Measurements from ENCODE around the gene PTCD2. TPM values are rescaled to one million over a fixed set of nuclear protein-coding genes. Genes with fewer than 3 reads are reported as not detected.

The PTCD2 gene
- total RNA-seq, 1 donor from 2014 or later = 2.6 TPM

DNA sequence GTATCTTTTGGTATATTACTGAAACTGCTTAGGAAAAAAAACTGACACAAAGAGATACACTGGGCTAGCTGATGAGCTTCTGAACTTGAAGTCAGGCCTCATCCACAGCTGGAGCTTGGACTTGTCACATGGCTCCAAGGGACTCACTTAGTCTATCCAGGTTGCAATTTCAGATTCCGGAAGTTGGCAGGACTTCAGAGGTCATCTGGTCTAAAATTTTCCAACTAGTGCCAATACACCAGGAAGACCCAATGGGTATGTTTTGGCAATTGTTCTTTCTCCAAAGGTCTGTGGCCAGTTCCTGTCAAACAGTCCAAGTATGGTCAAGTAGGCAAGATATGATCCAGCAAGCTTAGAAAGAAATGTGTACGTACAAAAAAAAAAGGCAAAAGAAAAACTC lies 36.8 kb upstream of the PTCD2 start:
- H3K36me3 ChIP-seq (ENCODE audit: control insufficient read depth in 3 of 3, insufficient read depth in 3 of 3, low read length in 3 of 3) = peaks cover 0 to 2% (median 0%) of the 10 kb centered on the region in 3 donors
- H3K9me3 ChIP-seq (ENCODE audit: control insufficient read depth in 3 of 3, low read length in 3 of 3) = no peaks in the 10 kb centered on the region
- H3K9ac ChIP-seq (ENCODE audit: low read depth in 1 of 3, low read length in 3 of 3) = no peak overlapping the region
- no peaks in the 10 kb centered on the region for H3K27me3 ChIP-seq (ENCODE audit: control insufficient read depth in 3 of 3, insufficient read depth in 3 of 3, low read length in 3 of 3)
- H3K4me1 ChIP-seq (ENCODE audit: control insufficient read depth in 3 of 3, insufficient read depth in 3 of 3, low read length in 3 of 3) = peaks cover 0 to 9% (median 0%) of the 10 kb centered on the region in 3 donors
- no peak overlapping the region for H3K27ac ChIP-seq (ENCODE audit: low read depth, low read length)
- H3K4me3 ChIP-seq (ENCODE audit: low read length in 3 of 3) = no peak overlapping the region

GRCh38 chr5:72284559-72285423 lies 35.4 kb upstream of the PTCD2 start:
- peaks cover 0 to 18% (median 5%) of the 10 kb centered on the region in 3 donors for H3K4me1 ChIP-seq (ENCODE audit: control insufficient read depth in 3 of 3, insufficient read depth in 3 of 3, low read length in 3 of 3)
- H3K27me3 ChIP-seq (ENCODE audit: control insufficient read depth in 3 of 3, insufficient read depth in 3 of 3, low read length in 3 of 3) = no peaks in the 10 kb centered on the region
- H3K9ac ChIP-seq (ENCODE audit: low read depth in 1 of 3, low read length in 3 of 3) = no peak overlapping the region
- H3K9me3 ChIP-seq (ENCODE audit: control insufficient read depth in 3 of 3, low read length in 3 of 3) = no peaks in the 10 kb centered on the region
- H3K36me3 ChIP-seq (ENCODE audit: control insufficient read depth in 3 of 3, insufficient read depth in 3 of 3, low read length in 3 of 3) = peaks cover 0 to 2% (median 0%) of the 10 kb centered on the region in 3 donors
- no peak overlapping the region for H3K27ac ChIP-seq (ENCODE audit: low read depth, low read length)
- no peak overlapping the region for H3K4me3 ChIP-seq (ENCODE audit: low read length in 3 of 3)

DNA sequence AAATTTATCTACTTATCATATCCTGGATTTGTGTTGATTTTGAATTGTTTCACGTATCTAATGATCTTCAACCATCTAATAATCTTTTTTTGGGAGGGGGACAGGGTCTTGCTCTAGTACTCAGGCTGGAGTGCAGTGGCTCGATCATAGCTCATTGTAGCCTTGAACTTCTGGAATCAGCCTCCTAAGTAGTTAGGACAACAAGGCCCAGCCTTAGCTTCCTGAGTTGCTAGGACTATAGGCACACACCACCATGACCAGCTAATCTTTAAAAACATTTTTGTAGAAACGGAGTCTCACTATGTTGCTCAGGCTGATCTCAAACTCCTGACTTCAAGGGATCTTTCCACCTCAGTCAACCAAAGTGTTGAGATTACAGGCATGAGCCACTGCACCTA lies 34.8 kb upstream of the PTCD2 start:
- Histone ChIP-seq H3K4me1 (ENCODE audit: control insufficient read depth in 3 of 3, insufficient read depth in 3 of 3, low read length in 3 of 3) (peaks cover 0 to 18% (median 5%) of the 10 kb centered on the region in 3 donors), H3K9me3 (ENCODE audit: control insufficient read depth in 3 of 3, low read length in 3 of 3) (no peaks in the 10 kb centered on the region), H3K4me3 (ENCODE audit: low read length in 3 of 3) (no peak overlapping the region), H3K27ac (ENCODE audit: low read depth, low read length) (no peak overlapping the region), H3K27me3 (ENCODE audit: control insufficient read depth in 3 of 3, insufficient read depth in 3 of 3, low read length in 3 of 3) (no peaks in the 10 kb centered on the region), H3K9ac (ENCODE audit: low read depth in 1 of 3, low read length in 3 of 3) (no peak overlapping the region), H3K36me3 (ENCODE audit: control insufficient read depth in 3 of 3, insufficient read depth in 3 of 3, low read length in 3 of 3) (peaks cover 0 to 2% (median 0%) of the 10 kb centered on the region in 3 donors)

DNA sequence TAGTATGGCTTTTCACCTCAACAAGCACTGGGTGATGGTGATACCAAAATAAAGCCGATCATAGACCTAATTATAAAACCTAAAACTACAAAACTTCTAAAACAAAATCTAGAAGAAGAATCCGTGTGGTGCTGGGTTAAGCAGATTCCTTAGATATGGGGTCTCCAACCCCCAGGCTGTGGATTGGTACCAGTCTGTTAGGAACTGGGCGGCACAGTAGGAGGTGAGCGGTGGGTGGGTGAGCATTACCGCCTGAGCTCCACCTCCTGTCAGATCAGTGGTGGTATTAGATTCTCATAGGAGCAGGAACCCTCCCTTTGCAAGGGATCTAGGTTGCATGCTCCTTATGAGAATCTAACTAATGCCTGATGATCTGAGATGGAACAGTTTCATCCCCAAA lies 33.4 kb upstream of the PTCD2 start:
- no peaks in the 10 kb centered on the region for H3K9me3 ChIP-seq (ENCODE audit: control insufficient read depth in 3 of 3, low read length in 3 of 3)
- no peak overlapping the region for H3K9ac ChIP-seq (ENCODE audit: low read depth in 1 of 3, low read length in 3 of 3)
- H3K4me3 ChIP-seq (ENCODE audit: low read length in 3 of 3) = no peak overlapping the region
- H3K36me3 ChIP-seq (ENCODE audit: control insufficient read depth in 3 of 3, insufficient read depth in 3 of 3, low read length in 3 of 3) = peaks cover 0 to 2% (median 0%) of the 10 kb centered on the region in 3 donors
- no peak overlapping the region for H3K27ac ChIP-seq (ENCODE audit: low read depth, low read length)
- H3K4me1 ChIP-seq (ENCODE audit: control insufficient read depth in 3 of 3, insufficient read depth in 3 of 3, low read length in 3 of 3) = peaks cover 0 to 14% (median 5%) of the 10 kb centered on the region in 3 donors
- H3K27me3 ChIP-seq (ENCODE audit: control insufficient read depth in 3 of 3, insufficient read depth in 3 of 3, low read length in 3 of 3) = no peaks in the 10 kb centered on the region

DNA sequence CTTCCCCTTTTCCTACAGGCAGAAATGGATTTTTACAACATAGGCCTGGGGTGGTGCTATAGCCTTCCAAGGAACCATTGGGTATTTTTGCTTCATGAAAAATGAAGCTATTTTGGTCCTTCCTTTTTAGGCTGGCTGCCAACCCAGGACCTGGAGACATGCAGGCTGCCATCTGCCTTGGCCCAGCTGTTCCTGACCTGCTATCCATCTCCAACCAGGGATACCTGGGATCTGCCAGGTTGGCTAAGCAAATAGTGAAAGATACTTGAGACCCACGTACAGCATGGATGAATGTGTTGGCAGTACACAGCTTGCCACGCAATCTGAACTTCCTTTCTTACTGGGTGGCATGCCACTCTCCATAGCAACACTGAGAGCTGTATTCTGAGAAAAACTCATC lies 31.2 kb upstream of the PTCD2 start:
- Histone ChIP-seq H3K36me3 (ENCODE audit: control insufficient read depth in 3 of 3, insufficient read depth in 3 of 3, low read length in 3 of 3) (peaks cover 0 to 4% (median 0%) of the 10 kb centered on the region in 3 donors), H3K27ac (ENCODE audit: low read depth, low read length) (no peak overlapping the region), H3K9me3 (ENCODE audit: control insufficient read depth in 3 of 3, low read length in 3 of 3) (no peaks in the 10 kb centered on the region)

GRCh38 chr5:72290356-72291133 lies 29.6 kb upstream of the PTCD2 start:
- Histone ChIP-seq H3K36me3 (ENCODE audit: control insufficient read depth in 3 of 3, insufficient read depth in 3 of 3, low read length in 3 of 3) (peaks cover 0 to 10% (median 0%) of the 10 kb centered on the region in 3 donors), H3K9me3 (ENCODE audit: control insufficient read depth in 3 of 3, low read length in 3 of 3) (no peaks in the 10 kb centered on the region), H3K27ac (ENCODE audit: low read depth, low read length) (no peak overlapping the region), H3K27me3 (ENCODE audit: control insufficient read depth in 3 of 3, insufficient read depth in 3 of 3, low read length in 3 of 3) (no peaks in the 10 kb centered on the region), H3K4me3 (ENCODE audit: low read length in 3 of 3) (no peak overlapping the region), H3K4me1 (ENCODE audit: control insufficient read depth in 3 of 3, insufficient read depth in 3 of 3, low read length in 3 of 3) (peaks cover 0 to 10% (median 5%) of the 10 kb centered on the region in 3 donors), H3K9ac (ENCODE audit: low read depth in 1 of 3, low read length in 3 of 3) (no peak overlapping the region)

More for the DNA sequence above, 31.2 kb upstream of the PTCD2 start:
- peaks cover 0 to 10% (median 5%) of the 10 kb centered on the region in 3 donors for H3K4me1 ChIP-seq (ENCODE audit: control insufficient read depth in 3 of 3, insufficient read depth in 3 of 3, low read length in 3 of 3)
- H3K27me3 ChIP-seq (ENCODE audit: control insufficient read depth in 3 of 3, insufficient read depth in 3 of 3, low read length in 3 of 3) = no peaks in the 10 kb centered on the region
- H3K9ac ChIP-seq (ENCODE audit: low read depth in 1 of 3, low read length in 3 of 3) = no peak overlapping the region
- no peak overlapping the region for H3K4me3 ChIP-seq (ENCODE audit: low read length in 3 of 3)

DNA sequence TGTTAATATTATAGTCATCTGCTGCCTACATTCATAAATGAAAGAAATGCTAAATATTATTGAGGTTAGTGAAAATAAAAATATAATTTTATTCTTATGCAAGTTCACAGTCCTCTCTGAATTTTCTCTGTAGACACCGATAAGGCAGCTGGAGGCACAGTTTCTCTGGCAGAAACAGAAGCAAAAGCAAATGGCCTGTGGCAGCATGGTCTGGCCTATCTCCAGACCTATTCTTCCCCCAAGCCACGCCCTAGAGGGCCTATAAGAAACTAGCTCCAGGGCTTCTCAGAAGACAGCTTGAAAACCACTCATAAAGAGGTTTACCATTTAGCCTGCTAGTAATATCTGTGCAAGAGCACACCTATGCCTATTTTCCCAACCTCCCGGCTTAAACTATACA lies 28.6 kb upstream of the PTCD2 start:
- Histone ChIP-seq H3K36me3 (ENCODE audit: control insufficient read depth in 3 of 3, insufficient read depth in 3 of 3, low read length in 3 of 3) (peaks cover 0 to 13% (median 0%) of the 10 kb centered on the region in 3 donors), H3K4me1 (ENCODE audit: control insufficient read depth in 3 of 3, insufficient read depth in 3 of 3, low read length in 3 of 3) (peaks cover 0 to 10% (median 5%) of the 10 kb centered on the region in 3 donors), H3K9me3 (ENCODE audit: control insufficient read depth in 3 of 3, low read length in 3 of 3) (no peaks in the 10 kb centered on the region), H3K4me3 (ENCODE audit: low read length in 3 of 3) (no peak overlapping the region), H3K27me3 (ENCODE audit: control insufficient read depth in 3 of 3, insufficient read depth in 3 of 3, low read length in 3 of 3) (no peaks in the 10 kb centered on the region), H3K27ac (ENCODE audit: low read depth, low read length) (no peak overlapping the region), H3K9ac (ENCODE audit: low read depth in 1 of 3, low read length in 3 of 3) (no peak overlapping the region)

DNA sequence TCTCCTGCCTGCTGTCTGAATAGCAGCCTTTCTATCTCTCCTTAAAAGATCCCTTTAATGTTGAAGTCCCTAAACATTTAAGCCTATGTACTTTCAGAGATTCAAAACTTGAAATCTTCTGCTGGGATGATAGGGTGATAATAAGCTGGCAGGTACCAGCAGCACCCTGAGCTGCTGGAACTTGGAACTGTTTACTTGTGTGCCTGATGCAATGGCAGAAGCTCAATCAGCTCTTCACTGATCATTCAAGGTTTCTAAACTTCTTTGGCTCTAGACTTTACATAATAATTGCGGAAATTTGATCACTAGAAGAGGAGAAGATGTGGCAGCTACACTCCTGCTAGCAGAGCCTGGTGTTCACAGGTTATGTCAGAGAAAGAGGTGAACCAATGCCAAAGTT lies 27.8 kb upstream of the PTCD2 start:
- no peaks in the 10 kb centered on the region for H3K9me3 ChIP-seq (ENCODE audit: control insufficient read depth in 3 of 3, low read length in 3 of 3)
- peaks cover 0 to 13% (median 0%) of the 10 kb centered on the region in 3 donors for H3K36me3 ChIP-seq (ENCODE audit: control insufficient read depth in 3 of 3, insufficient read depth in 3 of 3, low read length in 3 of 3)
- H3K4me1 ChIP-seq (ENCODE audit: control insufficient read depth in 3 of 3, insufficient read depth in 3 of 3, low read length in 3 of 3) = peaks cover 0 to 10% (median 5%) of the 10 kb centered on the region in 3 donors
- no peaks in the 10 kb centered on the region for H3K27me3 ChIP-seq (ENCODE audit: control insufficient read depth in 3 of 3, insufficient read depth in 3 of 3, low read length in 3 of 3)
- no peak overlapping the region for H3K9ac ChIP-seq (ENCODE audit: low read depth in 1 of 3, low read length in 3 of 3)
- H3K4me3 ChIP-seq (ENCODE audit: low read length in 3 of 3) = no peak overlapping the region
- no peak overlapping the region for H3K27ac ChIP-seq (ENCODE audit: low read depth, low read length)

DNA sequence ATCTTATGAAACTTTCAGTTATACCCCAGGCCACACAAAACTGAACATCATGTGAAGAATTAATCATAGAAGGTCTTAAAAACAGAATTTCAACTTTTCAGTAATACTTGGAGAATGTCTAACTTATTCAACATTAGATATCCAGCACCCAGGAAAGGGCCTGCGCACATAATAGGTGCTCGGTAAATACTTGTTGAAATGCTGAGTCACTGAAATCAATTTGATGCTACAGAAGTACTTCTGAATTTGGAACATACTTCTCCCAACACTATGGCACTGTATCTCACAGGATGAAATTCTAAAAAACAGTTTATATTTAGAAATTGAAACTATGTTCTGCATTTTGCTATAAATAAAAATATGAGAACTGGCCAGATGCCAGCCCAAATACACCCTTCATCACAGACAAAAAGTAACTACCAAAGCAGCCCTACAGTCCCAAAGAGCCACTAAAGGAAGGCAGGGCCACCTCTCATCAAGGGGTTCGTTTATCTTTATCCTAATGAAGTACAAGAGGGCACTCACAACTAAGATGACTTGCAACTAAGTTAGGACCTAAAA lies 26.6 kb upstream of the PTCD2 start:
- H3K27me3 ChIP-seq (ENCODE audit: control insufficient read depth in 3 of 3, insufficient read depth in 3 of 3, low read length in 3 of 3) = no peaks in the 10 kb centered on the region
- peaks cover 0 to 9% (median 5%) of the 10 kb centered on the region in 3 donors for H3K4me1 ChIP-seq (ENCODE audit: control insufficient read depth in 3 of 3, insufficient read depth in 3 of 3, low read length in 3 of 3)
- peaks cover 0 to 11% (median 0%) of the 10 kb centered on the region in 3 donors for H3K36me3 ChIP-seq (ENCODE audit: control insufficient read depth in 3 of 3, insufficient read depth in 3 of 3, low read length in 3 of 3)
- H3K9ac ChIP-seq (ENCODE audit: low read depth in 1 of 3, low read length in 3 of 3) = no peak overlapping the region
- no peak overlapping the region for H3K4me3 ChIP-seq (ENCODE audit: low read length in 3 of 3)
- H3K9me3 ChIP-seq (ENCODE audit: control insufficient read depth in 3 of 3, low read length in 3 of 3) = no peaks in the 10 kb centered on the region
- no peak overlapping the region for H3K27ac ChIP-seq (ENCODE audit: low read depth, low read length)
